ENCODE measurements around the gene TNS1. TPM values are rescaled to one million over a fixed set of nuclear protein-coding genes. Genes with fewer than 3 reads are reported as not detected.

The TNS1 gene
- polyA plus RNA-seq, 1 of the 3 experiments (the other 2 are of a cell fraction): 12.1 TPM

GRCh38 chr2:217947383-217948350 lies 55.1 kb downstream of the TNS1 start:
- H4K20me1 ChIP-seq (ENCODE audit: insufficient read depth): peaks cover 97% of the 10 kb centered on the region

More at GRCh38 chr2:217947383-217948350, 55.1 kb downstream of the TNS1 start:
- H3K4me3 ChIP-seq (ENCODE audit: low read depth in 2 of 2, low read length in 1 of 2): no peak overlapping the region
- no peaks in the 10 kb centered on the region for H3K27me3 ChIP-seq (ENCODE audit: insufficient read depth)
- TF ChIP-seq NRF1 (IDR thresholded peaks at IDR 0.05; ENCODE audit: low read depth, low read length) (no peak), RCOR1 (IDR thresholded peaks at IDR 0.05; ENCODE audit: low read length) (no peak), GATA2 (CRISPR knock-in tag; IDR thresholded peaks at IDR 0.05) (no peak), CTCF (IDR thresholded peaks at IDR 0.05) (no peak), NFIC (IDR thresholded peaks at IDR 0.05; ENCODE audit: borderline replicate concordance) (no peak), JUND (IDR thresholded peaks at IDR 0.05) (no peak), MEF2A (IDR thresholded peaks at IDR 0.05; ENCODE audit: borderline replicate concordance, low read depth) (no peak), MXI1 (IDR thresholded peaks at IDR 0.05; ENCODE audit: low read depth, low read length) (no peak), GABPA (IDR thresholded peaks at IDR 0.05; ENCODE audit: low read depth) (no peak), SIN3A (IDR thresholded peaks at IDR 0.05; ENCODE audit: borderline replicate concordance, low read depth, low read length) (no peak), TEAD4 (IDR thresholded peaks at IDR 0.05; ENCODE audit: borderline replicate concordance, insufficient read depth) (no peak), USF1 (IDR thresholded peaks at IDR 0.05; ENCODE audit: borderline replicate concordance, low read depth) (no peak), IRF3 (IDR thresholded peaks at IDR 0.05; ENCODE audit: low read depth, low read length) (no peak), TAF1 (IDR thresholded peaks at IDR 0.05; ENCODE audit: borderline replicate concordance, low read depth, low read length) (no peak), ZBTB33 (IDR thresholded peaks at IDR 0.05; ENCODE audit: borderline replicate concordance, low read depth) (no peak), USF2 (IDR thresholded peaks at IDR 0.05; ENCODE audit: borderline replicate concordance, low read depth, low read length) (no peak)
- ChIA-PET POLR2A (interaction anchor here (0.6 to 1.2 kb wide), 2 partner anchors 15 to 90 kb away, joined by 3 read pairs; no protein-coding TSS in a partner anchor), CTCF (interaction anchor here (0.8 to 9.7 kb wide), 10 partner anchors 10 to 162 kb away, joined by 3 to 68 read pairs (median 4); no protein-coding TSS in a partner anchor)
- H3K9me3 ChIP-seq: no peaks in the 10 kb centered on the region
- no peak overlapping the region for H3K4me2 ChIP-seq
- no peaks in the 10 kb centered on the region for H3K36me3 ChIP-seq (replicated peaks in 1 of 2; ENCODE audit: control insufficient read depth in 1 of 2, insufficient read depth in 2 of 2, low read length in 1 of 2)
- no peaks in the 10 kb centered on the region for H3K9me2 ChIP-seq
- peaks cover 11% of the 10 kb centered on the region for H3F3A ChIP-seq (replicated peaks; ENCODE audit: insufficient read depth)
- WGBS (ENCODE audit: low lambda C conversion rate): 90% methylated on average over 18 of the region's 19 CpGs
- H3K4me1 ChIP-seq (ENCODE audit: control insufficient read depth in 1 of 2, insufficient read depth in 2 of 2, low read depth in 1 of 2, low read length in 1 of 2): peaks cover 9 to 81% of the 10 kb centered on the region in 2 experiments
- no peak for DNase-seq
- H3K27ac ChIP-seq (ENCODE audit: low read depth in 2 of 2, low read length in 1 of 2): no peak overlapping the region
- H3K9ac ChIP-seq: no peak overlapping the region
- H2AFZ ChIP-seq (ENCODE audit: low read depth): no peak overlapping the region
- H3K79me2 ChIP-seq (ENCODE audit: insufficient read depth): peaks cover 78% of the 10 kb centered on the region
